ENCODE results near the gene DCAF5.

GRCh38 chr14:69044965-69045555 lies 107.9 kb downstream of the DCAF5 start:
- no peak for TF ChIP-seq SUZ12 (IDR thresholded peaks at IDR 0.05; ENCODE audit: extremely low read depth, insufficient read depth, insufficient read length)
- TF ChIP-seq ZNF274 (IDR thresholded peaks at IDR 0.05; ENCODE audit: low read depth, low read length), result no peak

Measured in NT2/D1 (cell line).